ENCODE results near the gene MAP2K3.

GRCh38 chr17:21287703-21288449 is 3.4 kb downstream of the MAP2K3 start:
- TF ChIP-seq CTCF (IDR thresholded peaks at IDR 0.05) (no peak), POLR2A (IDR thresholded peaks at IDR 0.05) (peak; percentile 91)

All from right lobe of liver (tissue), 4 donors.